ENCODE data around the gene LIMD2.

The LIMD2 gene

DNA sequence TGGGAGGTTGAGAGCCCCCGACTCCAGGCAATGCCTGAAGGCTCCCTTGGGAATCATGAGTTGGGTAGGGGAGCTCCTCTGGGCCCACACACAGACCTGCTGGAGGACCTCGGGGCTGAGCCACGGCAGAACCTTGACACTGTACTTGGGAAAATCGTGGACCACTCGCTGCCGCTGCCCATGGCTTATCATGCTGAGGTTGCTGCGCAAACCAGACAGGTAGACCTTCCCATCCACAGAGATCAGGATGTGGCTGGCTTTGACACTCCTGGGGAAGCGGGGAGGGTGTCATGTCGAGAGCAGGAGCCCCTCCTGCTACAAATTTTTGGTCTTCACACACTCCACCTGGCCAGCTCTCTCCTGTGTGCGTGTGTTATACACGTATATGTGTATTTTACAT is 7.2 kb upstream of the LIMD2 start:
- Mint-ChIP-seq H3K9me3 (no peaks in the 10 kb centered on the region), H3K4me1 (peaks cover 30% of the 10 kb centered on the region), H3K4me3 (no peak overlapping the region), H3K27ac (no peak overlapping the region), H3K27me3 (ENCODE audit: low read depth, poor library complexity) (peaks cover 7% of the 10 kb centered on the region), H3K36me3 (ENCODE audit: low read depth) (peaks cover 36% of the 10 kb centered on the region)
- DNase-seq: no peak
- TF ChIP-seq, protein P1, sequence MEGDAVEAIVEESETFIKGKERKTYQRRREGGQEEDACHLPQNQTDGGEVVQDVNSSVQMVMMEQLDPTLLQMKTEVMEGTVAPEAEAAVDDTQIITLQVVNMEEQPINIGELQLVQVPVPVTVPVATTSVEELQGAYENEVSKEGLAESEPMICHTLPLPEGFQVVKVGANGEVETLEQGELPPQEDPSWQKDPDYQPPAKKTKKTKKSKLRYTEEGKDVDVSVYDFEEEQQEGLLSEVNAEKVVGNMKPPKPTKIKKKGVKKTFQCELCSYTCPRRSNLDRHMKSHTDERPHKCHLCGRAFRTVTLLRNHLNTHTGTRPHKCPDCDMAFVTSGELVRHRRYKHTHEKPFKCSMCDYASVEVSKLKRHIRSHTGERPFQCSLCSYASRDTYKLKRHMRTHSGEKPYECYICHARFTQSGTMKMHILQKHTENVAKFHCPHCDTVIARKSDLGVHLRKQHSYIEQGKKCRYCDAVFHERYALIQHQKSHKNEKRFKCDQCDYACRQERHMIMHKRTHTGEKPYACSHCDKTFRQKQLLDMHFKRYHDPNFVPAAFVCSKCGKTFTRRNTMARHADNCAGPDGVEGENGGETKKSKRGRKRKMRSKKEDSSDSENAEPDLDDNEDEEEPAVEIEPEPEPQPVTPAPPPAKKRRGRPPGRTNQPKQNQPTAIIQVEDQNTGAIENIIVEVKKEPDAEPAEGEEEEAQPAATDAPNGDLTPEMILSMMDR (IDR thresholded peaks at IDR 0.05): no peak

DNA sequence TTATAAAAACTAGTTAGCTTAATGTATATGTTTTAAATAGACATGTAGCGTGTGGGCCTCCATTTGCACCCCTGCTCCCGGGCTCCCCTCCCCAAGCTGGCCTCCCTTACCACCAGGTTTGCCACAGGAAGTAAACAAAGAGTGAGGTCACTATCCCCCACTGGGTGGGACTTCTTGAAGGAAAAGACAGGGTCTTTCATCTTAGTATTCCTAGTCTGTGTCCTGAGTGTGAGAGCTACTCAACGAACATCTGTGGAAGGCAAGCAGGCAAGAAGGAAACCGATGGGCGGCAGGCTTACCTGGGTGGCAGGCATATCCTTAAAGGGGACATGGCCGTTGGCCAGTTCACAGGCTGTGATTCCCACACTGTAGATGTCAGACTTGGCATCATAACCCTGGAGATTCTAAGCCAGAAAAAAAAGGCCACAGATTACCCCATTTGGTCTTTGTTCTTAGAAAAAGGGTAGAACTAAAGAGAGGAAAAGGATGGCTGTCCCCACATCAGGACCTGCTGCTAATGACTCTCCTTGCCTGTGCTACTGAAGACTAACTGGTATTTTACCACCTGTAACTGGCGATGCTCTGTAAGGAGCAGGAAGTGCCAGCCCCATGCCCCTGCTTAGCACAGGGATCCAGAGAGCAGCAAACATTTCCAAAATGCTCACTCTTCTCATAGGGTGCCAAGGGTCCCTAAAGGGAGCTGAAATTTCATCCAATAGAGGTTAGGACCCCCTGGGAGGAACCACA is 6.6 kb upstream of the LIMD2 start:
- DNase-seq: no peak
- H3K9me3 Mint-ChIP-seq: no peaks in the 10 kb centered on the region
- H3K36me3 Mint-ChIP-seq (ENCODE audit: low read depth): peaks cover 31% of the 10 kb centered on the region
- no peak overlapping the region for H3K4me3 Mint-ChIP-seq
- peak overlapping the region; percentile 64 for H3K27ac Mint-ChIP-seq
- H3K4me1 Mint-ChIP-seq: peaks cover 34% of the 10 kb centered on the region
- TF ChIP-seq, protein P1 (IDR thresholded peaks at IDR 0.05): no peak
- H3K27me3 Mint-ChIP-seq (ENCODE audit: low read depth, poor library complexity): peaks cover 5% of the 10 kb centered on the region

DNA sequence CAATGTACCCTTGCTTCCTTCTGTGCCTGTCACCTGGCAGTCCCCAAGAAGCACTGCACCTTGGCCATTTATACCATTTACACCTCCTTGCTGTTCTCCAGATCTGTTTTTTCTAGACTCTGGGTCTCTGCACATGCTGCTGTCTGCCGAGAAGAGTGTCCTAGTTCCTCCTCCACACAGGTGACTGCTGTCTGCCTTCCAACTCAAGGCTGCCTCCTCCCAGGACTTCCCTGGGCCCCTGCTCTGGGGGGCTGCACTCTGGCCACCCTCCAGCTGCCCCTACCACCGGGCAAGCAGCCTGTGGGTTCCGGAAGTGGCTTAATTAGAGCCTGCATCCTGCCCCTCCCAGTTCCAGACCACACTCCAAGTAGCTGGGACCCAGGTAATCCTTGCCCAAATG is 5.7 kb upstream of the LIMD2 start:
- H3K4me3 Mint-ChIP-seq: no peak overlapping the region
- DNase-seq: no peak
- peaks cover 31% of the 10 kb centered on the region for H3K36me3 Mint-ChIP-seq (ENCODE audit: low read depth)
- no peaks in the 10 kb centered on the region for H3K9me3 Mint-ChIP-seq
- H3K27me3 Mint-ChIP-seq (ENCODE audit: low read depth, poor library complexity): peaks cover 5% of the 10 kb centered on the region
- peaks cover 39% of the 10 kb centered on the region for H3K4me1 Mint-ChIP-seq
- TF ChIP-seq, protein P1 (IDR thresholded peaks at IDR 0.05): no peak
- no peak overlapping the region for H3K27ac Mint-ChIP-seq

DNA sequence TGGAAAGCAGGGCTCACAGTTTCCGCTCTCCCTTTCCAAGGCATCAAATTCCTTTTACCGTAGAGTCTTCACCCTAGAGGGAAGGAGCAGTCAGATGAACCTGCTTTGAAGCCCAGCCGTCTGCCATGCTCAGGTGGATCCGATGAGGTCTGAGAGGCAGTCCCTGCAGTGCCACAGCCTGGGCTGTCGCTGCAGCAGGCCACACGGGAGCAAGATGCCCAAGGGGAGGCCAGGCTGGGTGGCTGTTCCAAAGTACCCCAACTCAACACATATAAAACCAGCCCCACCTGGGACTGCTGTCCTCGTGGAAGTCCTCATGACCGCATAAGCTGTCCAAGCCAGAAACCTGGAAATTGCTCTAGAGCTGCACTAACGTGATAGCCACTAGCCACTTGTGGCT is 4.9 kb upstream of the LIMD2 start:
- TF ChIP-seq, protein P1 (IDR thresholded peaks at IDR 0.05): no peak
- H3K4me3 Mint-ChIP-seq: no peak overlapping the region
- peaks cover 5% of the 10 kb centered on the region for H3K27me3 Mint-ChIP-seq (ENCODE audit: low read depth, poor library complexity)
- no peak for DNase-seq
- peaks cover 31% of the 10 kb centered on the region for H3K36me3 Mint-ChIP-seq (ENCODE audit: low read depth)
- no peaks in the 10 kb centered on the region for H3K9me3 Mint-ChIP-seq
- peaks cover 39% of the 10 kb centered on the region for H3K4me1 Mint-ChIP-seq
- H3K27ac Mint-ChIP-seq: no peak overlapping the region

DNA sequence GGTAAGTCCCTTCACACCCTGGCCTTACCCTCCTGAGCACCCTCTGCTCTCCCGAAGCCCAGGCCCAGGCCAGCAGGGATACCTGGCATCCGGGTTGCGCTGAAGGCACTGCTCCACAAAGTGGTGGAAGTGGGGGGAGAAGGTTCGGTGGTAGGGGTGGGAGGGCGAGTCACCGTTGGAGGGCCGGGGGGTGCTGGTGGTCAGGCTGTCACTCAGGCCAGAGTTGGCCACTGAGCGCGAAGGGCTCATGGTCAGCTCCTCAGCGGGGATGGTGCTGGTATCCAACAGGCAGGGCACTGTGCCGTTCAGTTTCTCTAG is 4.3 kb upstream of the LIMD2 start:
- Mint-ChIP-seq H3K4me1 (peaks cover 39% of the 10 kb centered on the region), H3K4me3 (no peak overlapping the region), H3K36me3 (ENCODE audit: low read depth) (peaks cover 25% of the 10 kb centered on the region), H3K27me3 (ENCODE audit: low read depth, poor library complexity) (peaks cover 5% of the 10 kb centered on the region), H3K9me3 (no peaks in the 10 kb centered on the region), H3K27ac (no peak overlapping the region)
- no peak for DNase-seq
- TF ChIP-seq, protein P1 (IDR thresholded peaks at IDR 0.05): no peak

DNA sequence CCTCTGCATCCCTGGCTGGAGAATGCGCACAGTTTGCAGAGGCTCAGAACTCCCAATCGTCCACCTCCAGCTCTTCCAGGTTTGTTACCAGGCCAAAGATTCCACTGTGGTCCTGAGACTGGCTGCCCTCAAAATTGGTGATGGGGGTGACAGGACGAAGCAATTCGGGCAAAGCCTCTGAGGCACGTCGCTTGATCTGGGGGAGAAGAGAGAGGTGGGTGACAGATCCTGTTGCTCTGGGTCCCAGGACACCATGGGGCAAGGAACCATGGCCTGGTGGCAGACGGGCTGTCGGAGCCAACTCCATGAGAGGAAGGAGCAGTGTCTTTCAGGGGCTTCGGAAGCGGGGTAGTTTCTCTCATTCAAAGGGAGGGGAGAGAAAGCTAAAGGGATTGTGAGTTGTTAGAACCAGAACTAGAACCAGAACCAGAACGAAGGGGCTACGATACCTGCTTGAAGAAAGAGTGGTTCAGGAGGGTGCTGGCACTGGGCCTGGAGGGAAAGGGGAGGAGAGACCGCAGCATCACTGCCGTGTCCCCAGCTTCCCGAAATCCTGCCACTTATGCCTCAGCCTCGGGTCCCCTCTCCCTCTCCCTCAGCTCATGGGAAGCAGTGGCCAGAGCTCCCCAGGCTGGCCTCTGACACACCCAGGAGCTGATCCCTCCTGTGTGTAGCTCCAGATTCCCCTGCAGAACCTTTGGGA is 3.8 kb upstream of the LIMD2 start:
- no peak for DNase-seq
- peaks cover 20% of the 10 kb centered on the region for H3K36me3 Mint-ChIP-seq (ENCODE audit: low read depth)
- TF ChIP-seq, protein P1 (IDR thresholded peaks at IDR 0.05): no peak
- H3K4me1 Mint-ChIP-seq: peaks cover 39% of the 10 kb centered on the region
- peaks cover 5% of the 10 kb centered on the region for H3K27me3 Mint-ChIP-seq (ENCODE audit: low read depth, poor library complexity)
- no peak overlapping the region for H3K27ac Mint-ChIP-seq
- peak overlapping the region; percentile 9 for H3K4me3 Mint-ChIP-seq
- H3K9me3 Mint-ChIP-seq: no peaks in the 10 kb centered on the region
